Lower leg skin (tissue), 4 donors: Measurements from ENCODE around the gene CMTM5. TPM values are rescaled to one million over a fixed set of nuclear protein-coding genes. Genes with fewer than 3 reads are reported as not detected.

Experiments
- DNase-seq, 2 donors: peaks; one replicate each; pipeline ENCODE4 v3.0.0-alpha.2; 2019; ENCODE audit warnings: low spot score in 2 of 2
- H3K4me3 ChIP-seq: fragments of 200-600 bp; sonication (generic); 2 replicates; pipeline ENCODE4 v1.5.1; 2017; ENCODE audit warnings: mild to moderate bottlenecking, low read depth; ENCODE audit not compliant: poor library complexity, severe bottlenecking
- CTCF ChIP-seq, 3 donors: fragments of 450-650 bp; IDR thresholded peaks; one replicate each; pipeline ENCODE4 v1.5.1; 2016; ENCODE audit warnings: antibody characterized with exemption in 3 of 3, mild to moderate bottlenecking in 3 of 3, moderate library complexity in 2 of 3
- POLR2A ChIP-seq, 2 donors: fragments of 450-650 bp; IDR thresholded peaks; one replicate each; pipeline ENCODE4 v1.6.1; 2016 to 2017; ENCODE audit warnings: antibody characterized with exemption in 2 of 2, mild to moderate bottlenecking in 1 of 2, moderate library complexity in 1 of 2
- WGBS, 2 donors: methylation state at CpG; one replicate each; pipeline ENCODE4 v1.1.5; 2018; 5-methylcytosine and 5-hydroxymethylcytosine counted together
- intact Hi-C: fragments of 100-400 bp; cut with DNase I; formaldehyde crosslinking; loops from one replicate; pipeline ENCODE4 v1.15.0; 2023; ENCODE audit warnings: low total_unique reads
- total RNA-seq, 4 donors: library from RNA; depleted of rRNA; stranded (reverse); fragments of >200 nt; gene quantifications; one replicate each; pipeline ENCODE4 v1.1.0, GENCODE V29; 2016

The CMTM5 gene
- total RNA-seq, 4 donors from 2014 or later = 0.38 to 0.58 TPM; not detected in 2

DNA sequence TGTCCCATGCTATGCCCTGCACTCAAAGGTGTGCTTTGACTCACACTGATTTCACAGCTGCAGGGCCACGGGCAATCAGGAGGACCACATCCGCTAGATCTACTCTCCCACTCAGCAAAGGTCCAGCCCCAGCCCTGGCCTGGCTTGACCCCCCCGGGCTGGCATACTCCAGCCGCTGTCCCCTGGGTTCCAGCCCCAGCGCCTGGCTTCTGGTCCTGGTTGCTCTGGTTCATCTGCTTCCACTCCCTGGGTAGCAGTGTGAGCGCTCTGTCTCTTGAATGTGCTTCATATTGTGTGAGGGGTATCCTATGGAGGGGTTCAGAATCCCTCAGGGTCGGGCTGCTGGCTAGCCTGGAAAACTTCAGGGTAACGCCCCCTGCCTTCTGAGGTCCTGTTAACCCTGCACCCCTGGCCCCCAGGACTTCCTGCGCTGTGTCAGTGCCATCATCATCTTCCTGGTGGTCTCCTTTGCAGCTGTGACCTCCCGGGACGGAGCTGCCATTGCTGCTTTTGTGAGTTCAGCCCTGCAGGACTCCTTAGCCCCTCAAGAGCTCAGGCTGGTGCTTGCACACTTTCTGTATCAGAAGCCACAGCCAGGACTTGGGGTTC lies 1.9 kb downstream of the CMTM5 start:
- WGBS, 2 donors = 81 to 84% methylated on average over 11 of the region's 11 CpGs
- no peak overlapping the region for H3K4me3 ChIP-seq
- TF ChIP-seq CTCF (IDR thresholded peaks at IDR 0.05) = no peak
- TF ChIP-seq POLR2A (IDR thresholded peaks at IDR 0.05) = no peak
- DNase-seq = no peak
- intact Hi-C loops = no loop called here

DNA sequence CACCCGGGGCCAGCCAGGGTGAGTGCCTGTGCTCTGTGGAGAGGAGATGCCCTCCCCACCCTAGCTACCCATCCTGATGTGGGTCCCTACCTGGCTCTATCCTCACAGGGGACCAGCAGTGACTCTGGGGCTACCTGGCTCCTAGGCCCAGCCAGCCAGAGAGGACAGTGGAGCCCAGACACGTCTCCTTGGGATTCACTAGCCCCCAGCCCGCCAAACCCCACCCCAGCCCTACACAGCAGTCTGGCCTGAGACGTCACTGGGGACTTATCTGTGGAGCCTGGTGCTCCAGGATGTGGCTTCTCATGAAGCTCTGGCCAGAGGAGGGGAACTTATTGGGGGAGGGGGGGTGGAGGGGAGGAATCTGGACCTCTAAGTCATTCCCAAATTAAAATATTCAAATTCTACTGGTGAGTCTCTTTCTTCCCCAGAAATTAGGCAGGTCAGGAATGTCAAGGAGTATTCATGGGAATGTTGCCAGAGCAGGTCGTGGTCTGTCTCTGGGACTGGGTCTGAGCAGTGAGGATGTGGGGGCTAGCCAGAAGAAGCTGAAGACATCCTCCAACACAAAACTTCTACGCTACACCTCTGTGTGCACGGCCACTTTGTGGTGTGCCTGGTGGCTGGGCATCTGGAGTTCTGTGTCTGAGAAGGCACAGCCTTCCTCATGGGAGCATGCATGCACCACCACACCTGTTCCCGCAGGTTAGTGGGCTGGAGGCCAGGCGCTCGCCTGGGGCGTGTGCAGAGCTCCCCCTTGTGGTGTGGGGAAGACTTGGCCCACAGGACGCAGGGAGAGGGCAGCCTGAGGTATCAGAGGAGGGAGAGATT lies 2.7 kb downstream of the CMTM5 start:
- 32 to 35% methylated on average over 11 to 12 of the region's 12 CpGs for WGBS, 2 donors
- TF ChIP-seq POLR2A (IDR thresholded peaks at IDR 0.05) (no peak), CTCF (IDR thresholded peaks at IDR 0.05) (peak in 1 of 3 donors; percentile 61)
- DNase-seq = peak; percentile 42 to 90
- intact Hi-C loops = loop anchor here (5.0 to 10.0 kb wide), 2 partner anchors 52 to 115 kb away; no protein-coding TSS in a partner anchor
- H3K4me3 ChIP-seq = no peak overlapping the region

GRCh38 chr14:23380197-23380914 lies 3.5 kb downstream of the CMTM5 start:
- H3K4me3 ChIP-seq = no peak overlapping the region
- TF ChIP-seq CTCF (IDR thresholded peaks at IDR 0.05) = no peak
- TF ChIP-seq POLR2A (IDR thresholded peaks at IDR 0.05) = no peak
- intact Hi-C loops = loop anchor here (5.0 to 10.0 kb wide), 2 partner anchors 53 to 116 kb away; no protein-coding TSS in a partner anchor
- 53 to 64% methylated on average over 16 of the region's 16 CpGs for WGBS, 2 donors
- no peak for DNase-seq

GRCh38 chr14:23380976-23381375 lies 4.1 kb downstream of the CMTM5 start:
- WGBS, 2 donors = 85 to 92% methylated on average over 4 of the region's 4 CpGs
- intact Hi-C loops = loop anchor here (5.0 to 10.0 kb wide), 2 partner anchors 54 to 116 kb away; no protein-coding TSS in a partner anchor
- DNase-seq = no peak
- H3K4me3 ChIP-seq = no peak overlapping the region
- TF ChIP-seq POLR2A (IDR thresholded peaks at IDR 0.05) = no peak
- TF ChIP-seq CTCF (IDR thresholded peaks at IDR 0.05) = no peak

GRCh38 chr14:23381871-23382270 lies 5.0 kb downstream of the CMTM5 start:
- intact Hi-C loops = loop anchor here (5.0 to 10.0 kb wide), 2 partner anchors 55 to 117 kb away; no protein-coding TSS in a partner anchor
- TF ChIP-seq POLR2A (IDR thresholded peaks at IDR 0.05) = no peak
- no peak for TF ChIP-seq CTCF (IDR thresholded peaks at IDR 0.05)
- WGBS, 2 donors = 36 to 56% methylated on average over 3 of the region's 3 CpGs

More at GRCh38 chr14:23381871-23382270, 5.0 kb downstream of the CMTM5 start:
- no peak for DNase-seq
- no peak overlapping the region for H3K4me3 ChIP-seq
